Right forelimb (tissue), 1 donor: Measurements from ENCODE around the gene CHADL.
A peak's percentile ranks its signal among the peaks of the same experiment; 100 is the strongest.
"Not testable (repeated sequence)": the region's sequence is repeated elsewhere in the genome, so short reads cannot be mapped to it uniquely, and the experiment has no call there.

ENCODE experiments used
- DNase-seq: peaks from one replicate; pipeline ENCODE4 v3.0.0-alpha.2; 2018

The CHADL gene, protein sequence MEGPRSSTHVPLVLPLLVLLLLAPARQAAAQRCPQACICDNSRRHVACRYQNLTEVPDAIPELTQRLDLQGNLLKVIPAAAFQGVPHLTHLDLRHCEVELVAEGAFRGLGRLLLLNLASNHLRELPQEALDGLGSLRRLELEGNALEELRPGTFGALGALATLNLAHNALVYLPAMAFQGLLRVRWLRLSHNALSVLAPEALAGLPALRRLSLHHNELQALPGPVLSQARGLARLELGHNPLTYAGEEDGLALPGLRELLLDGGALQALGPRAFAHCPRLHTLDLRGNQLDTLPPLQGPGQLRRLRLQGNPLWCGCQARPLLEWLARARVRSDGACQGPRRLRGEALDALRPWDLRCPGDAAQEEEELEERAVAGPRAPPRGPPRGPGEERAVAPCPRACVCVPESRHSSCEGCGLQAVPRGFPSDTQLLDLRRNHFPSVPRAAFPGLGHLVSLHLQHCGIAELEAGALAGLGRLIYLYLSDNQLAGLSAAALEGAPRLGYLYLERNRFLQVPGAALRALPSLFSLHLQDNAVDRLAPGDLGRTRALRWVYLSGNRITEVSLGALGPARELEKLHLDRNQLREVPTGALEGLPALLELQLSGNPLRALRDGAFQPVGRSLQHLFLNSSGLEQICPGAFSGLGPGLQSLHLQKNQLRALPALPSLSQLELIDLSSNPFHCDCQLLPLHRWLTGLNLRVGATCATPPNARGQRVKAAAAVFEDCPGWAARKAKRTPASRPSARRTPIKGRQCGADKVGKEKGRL

DNA sequence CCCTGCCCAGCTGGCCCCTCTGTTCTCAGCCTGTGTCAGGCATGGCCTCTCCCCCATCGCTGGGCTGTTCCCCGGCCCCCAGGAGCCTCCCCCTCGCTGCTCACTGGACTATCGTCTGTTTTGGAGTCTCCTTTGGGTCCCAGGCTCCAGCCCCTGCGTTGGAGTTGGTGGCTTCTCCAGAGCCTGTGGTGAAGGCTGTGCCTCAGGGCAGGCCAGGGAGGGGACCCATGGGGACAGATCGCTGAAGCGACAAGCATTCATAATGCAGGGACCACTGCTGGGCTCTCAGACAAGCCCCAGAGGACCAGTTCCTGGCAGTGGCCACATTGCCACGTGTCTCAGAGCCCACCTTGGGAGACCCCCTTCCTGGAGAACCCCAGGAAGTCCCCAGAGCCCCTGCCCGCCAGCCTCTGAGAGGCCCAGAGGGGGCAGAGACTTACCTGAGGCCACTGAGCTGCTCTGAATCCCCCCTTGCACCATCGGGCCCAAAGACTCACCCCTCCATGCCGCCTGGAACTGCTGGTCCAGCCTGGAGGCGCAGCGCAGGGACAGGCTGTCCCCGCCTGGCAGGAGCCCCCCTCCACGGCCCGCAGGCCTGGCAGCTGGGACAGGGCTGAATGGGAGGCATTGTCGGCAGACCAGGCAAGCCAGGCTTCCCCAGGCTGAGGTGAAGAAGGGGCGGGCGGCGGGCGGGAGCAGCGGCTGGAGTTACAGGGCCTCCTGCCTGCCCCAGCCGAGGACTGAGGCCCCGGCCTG, at the start of gene CHADL:
Gene CHADL, minus strand, starts transcription at position 555 of the 756 bp plus-strand sequence. Its CDS starts 50 bp downstream, at position 505.
- DNase-seq, result peak; percentile 77

DNA sequence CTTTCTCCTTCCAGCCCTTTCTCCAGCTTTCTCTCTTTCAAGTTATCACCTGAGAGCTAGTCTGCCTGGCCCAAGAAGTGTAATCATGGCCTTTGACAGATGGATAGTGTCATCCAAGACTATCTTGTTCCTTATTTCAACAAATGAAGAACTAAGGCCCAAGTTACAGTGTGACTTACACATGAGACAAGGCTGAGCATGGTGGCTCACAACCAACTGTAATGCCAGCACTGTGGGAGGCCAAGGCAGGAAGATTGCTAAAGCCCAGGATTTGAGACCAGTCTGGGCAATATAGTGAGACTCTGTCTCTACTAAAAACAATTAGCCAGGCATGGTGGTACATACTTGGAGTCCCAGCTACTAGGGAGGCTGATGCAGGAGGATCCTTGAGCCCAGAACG, 48.9 kb upstream of the CHADL start:
- no peak for DNase-seq

DNA sequence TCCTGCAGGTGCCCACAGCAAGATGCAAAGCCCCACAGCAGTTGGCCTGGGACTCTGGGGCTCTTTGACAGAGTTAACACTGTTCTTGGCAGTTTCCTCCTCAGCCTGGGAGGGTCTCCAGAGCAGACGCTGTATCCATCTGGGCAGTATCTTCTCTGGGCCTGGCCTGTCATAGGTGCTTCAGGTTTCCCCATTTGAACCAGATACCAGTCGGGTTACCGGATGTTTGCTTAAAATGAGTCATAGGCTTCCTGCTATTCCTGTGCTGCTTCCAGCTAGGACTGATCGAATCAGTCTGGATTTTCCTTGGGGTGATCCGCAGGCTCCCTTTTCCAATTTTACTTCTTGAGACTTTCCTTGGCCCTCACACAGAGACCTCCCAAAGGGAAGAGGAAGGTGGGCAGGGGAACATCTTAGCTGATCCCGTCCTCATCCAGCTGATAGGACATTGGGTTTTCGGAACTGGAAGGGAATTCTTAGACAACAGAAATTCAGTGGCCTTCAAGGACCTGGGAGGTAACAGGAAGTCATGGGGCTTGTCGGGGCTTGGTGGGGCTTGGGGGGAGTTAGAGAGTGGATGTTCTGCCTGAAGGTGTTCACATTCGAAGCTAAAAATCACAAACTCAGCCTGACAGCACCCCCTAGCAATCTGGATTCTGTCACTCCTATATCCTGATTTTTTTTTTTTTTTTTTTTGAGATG, 47.7 kb upstream of the CHADL start:
- DNase-seq, result no peak

DNA sequence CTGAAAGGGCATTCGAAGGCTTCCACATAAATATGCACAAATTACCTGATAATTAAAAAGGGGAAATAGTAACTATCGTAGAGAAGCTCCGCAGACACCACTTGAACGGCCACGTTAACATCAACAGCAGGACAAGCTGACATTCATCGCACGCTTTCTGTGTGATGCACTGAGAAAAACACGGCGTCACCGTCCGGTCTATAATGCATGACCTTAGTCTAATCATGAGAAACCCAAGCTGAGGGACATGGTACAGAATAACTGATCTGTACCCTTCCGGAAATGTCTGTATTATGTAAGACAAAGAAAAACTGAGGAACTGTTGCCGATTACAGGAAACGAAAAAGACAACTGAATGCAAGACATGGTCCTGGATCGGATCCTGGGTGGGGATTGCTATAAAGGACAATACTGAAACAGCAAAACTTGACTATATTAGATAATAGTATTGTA, 45.9 kb upstream of the CHADL start:
- no peak for DNase-seq

DNA sequence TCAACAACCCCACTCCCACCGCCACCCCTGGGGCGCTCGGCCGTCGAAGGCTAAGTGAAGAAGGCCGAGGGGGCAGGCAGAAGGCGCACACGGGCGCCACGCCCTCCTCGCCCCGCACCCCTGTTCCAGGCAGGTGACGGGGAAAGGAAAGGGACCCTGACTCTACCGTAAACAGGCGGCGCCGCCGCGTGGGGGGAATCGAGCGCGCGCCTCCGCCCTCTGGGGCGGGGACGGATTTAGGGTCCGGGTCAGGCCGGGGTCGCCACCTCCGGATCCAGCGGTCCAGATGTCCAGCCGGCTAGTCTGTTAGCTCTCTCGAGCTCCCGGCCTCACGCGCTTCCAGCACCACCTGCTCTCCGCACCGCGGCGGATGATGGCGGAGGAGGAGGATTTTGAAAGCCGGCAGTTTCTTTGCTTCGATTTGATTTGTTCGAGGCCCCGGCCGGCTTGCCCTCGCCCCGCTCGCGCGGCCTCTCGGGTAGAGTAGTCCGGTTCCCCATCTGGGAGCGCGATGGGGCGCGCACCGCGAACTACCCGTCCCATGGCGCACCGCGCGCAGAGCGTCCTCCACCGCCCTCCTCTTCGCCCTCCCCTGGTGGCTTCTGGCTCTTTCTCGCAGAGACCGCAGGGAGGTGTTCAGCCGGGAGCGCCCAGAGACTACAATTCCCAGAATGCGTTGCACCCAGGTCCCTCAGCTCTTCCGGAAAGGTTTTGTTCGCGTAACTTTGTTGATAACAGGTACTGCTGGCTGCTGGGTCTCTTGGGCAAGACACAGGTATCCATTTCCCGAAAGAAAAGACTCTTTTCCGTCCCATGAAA, 45.3 kb upstream of the CHADL start, which contains the start of gene RANGAP1:
Gene RANGAP1, minus strand, starts transcription at position 368 of the 819 bp plus-strand sequence. CDS start 5,143 bp downstream, outside the sequence.
- DNase-seq, result peak; percentile 99

DNA sequence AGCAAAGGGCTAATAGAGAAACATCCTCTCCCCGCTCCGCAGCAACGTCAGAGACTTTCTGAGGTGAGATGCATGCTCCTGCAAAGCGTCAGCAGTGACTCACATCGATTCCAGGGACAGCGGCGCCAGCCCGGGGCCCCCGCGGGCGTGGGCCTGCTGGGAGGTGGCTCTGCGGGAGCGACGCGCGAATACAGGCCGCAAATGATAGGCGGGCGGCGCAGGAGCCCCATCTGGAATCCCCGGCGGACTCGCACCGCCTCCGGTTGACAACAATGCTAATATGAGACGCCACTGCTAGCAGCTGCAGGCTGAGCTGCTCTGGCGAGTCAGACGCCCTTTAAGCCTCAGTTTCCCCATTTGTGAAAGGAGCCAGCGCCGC, 44.7 kb upstream of the CHADL start:
- peak; percentile 59 for DNase-seq

DNA sequence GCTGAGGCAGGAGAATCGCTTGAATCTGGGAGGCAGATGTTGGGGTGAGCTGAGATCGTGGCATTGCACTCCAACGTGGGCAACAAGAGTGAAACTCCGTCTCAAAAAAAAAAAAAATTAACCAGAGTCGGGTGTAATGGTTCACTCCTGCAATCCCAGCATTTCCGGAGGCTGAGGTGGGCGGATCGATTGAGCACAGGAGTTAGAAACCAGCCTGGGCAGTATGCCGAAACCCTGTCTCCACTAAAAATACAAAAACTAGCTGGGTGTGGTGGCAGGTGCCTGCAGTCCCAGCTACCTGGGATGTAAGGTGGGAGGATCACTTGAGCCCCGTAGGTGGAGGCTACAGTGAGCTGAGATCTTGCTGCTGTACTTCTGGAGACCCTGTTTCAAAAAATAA, 43.7 kb upstream of the CHADL start:
- no peak for DNase-seq

DNA sequence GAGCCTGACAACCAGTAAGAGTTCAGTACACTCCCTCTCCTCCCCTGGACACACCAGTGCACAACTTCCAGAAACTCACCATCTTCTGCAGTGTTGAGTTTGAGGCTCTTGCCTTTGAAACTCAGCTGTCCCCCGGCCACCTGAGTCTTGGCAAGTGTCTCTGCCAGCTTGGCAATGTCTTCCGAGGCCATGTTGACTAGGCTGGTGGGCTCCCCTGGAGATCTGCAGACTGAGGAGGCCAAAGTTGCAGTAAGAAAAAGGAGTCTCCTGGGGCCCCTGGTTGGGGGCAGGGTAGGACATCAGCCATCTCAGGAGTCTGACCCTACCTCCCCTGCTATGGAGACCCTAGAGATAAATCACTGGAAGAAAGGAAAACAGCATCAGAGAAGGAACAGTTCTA, 40.1 kb upstream of the CHADL start:
- no peak for DNase-seq

DNA sequence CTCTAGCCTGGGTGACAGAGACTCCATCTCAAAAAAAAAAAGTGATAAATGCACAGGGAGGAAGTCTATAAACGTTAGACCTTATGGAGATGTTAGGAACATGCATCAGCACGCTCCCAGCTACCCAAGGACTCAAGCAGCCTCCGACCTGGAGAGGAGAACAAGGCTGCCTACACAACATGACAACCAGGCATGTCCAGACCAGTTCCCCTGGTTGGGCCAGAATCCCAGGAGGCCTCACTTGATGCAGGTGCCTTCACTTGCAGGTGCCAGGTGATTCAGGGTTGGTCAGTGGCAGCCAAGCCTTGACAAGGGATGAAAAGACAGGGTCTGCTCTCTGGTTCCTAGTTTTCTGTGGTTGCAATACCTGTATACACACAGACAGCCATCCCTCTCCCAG, 39.3 kb upstream of the CHADL start:
- DNase-seq, result no peak

DNA sequence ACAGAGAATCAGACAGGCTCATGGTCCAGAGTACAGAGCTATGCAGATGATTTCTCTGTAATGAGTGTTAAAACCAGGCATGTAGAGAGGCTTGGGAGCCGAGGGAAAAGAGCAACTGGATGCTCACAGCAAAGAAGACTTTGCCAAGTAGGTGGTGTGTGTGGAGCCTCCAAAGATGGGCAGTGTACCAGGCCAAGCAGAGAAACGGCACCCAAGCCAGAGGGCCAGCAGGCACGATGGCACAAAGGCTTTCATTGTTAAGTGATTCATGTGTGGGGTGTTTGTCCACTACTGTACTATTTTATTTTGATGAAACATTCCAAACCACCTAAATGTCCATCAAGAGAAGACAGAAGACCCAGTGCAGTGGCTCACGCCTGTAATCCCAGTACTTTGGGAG, 34.1 kb upstream of the CHADL start:
- no peak for DNase-seq

DNA sequence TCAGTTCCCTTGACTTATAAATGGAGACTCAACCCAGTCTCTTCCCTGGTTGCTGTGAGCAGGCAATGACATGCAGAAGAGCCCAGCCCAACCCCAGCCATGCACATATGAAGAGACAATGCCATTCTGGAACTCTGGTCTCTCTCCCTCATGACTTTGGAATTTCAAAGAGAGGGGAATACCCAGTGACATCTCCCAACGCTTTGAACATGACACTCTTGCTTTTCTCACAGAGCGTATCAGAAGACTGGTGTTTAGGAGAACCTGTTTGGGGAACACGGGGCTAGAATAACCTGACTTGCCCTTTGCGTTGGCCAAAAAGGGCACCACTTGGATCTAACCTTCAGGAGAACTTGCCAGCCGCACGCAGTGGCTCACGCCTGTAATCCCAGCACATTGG, 32.4 kb upstream of the CHADL start:
- DNase-seq, result no peak

DNA sequence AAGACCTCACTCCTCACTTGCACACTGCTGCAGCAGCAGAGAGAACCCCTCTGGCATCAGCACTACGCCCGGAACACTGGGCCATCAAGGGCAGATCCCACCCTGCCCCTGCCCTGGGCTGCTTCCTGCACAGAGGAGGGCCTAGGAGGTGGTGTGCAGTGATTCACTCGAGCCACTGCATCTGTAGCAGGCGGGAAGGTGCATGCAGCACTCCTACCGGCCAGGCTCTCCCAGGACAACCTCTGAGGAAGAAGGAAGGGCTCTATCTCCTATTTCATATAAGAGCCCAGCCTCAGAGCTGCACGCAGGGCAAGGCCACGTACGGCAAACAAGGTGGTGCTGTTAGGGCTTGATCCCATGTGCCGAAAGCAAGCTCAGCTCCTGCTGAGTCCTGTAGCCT, 31.1 kb upstream of the CHADL start:
- no peak for DNase-seq

DNA sequence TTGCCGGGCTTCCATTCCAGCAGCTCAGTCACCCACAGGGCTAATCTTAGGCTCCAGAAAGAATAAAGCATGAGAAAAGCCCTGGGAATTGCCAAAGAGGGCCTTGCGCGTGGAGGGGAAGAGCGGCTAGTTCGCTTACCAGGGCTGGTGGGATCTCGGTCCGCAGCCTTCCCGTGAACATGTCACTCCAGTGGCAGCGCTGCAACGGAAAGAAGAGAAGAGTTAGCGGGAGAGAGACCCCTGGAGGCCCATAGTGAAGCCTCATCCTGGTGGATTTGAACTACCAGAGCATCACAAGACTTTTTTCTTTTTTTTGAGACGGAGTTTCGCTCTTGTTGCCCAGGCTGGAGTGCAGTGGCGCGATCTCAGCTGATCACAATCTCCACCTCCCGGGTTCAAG, 27.2 kb upstream of the CHADL start:
- no peak for DNase-seq

DNA sequence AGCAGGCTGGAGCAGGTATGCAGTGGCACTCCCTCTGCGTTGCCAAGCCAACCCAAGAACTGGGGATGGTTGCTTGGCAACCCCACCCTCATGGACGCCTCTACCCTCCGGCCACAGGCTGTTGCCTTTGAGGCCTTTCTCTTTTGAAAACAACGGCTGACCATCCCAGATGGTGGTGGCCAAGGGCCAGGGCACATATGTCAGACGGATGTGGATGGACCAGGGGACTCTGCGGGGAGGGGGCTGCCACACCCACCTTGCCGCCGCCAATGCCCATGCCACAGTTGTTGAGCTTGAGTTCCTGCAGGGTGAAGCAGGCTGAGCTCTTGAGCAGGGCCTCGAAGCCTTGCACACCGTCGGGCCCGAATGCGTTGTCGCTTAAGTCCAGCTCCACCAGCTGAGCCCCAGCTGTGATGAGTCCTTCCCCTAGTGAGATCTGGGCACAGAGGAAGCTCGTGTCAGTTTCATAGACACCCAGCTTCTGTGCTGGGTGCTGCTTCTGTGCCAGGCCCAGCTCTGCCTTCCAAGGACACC, 23.7 kb upstream of the CHADL start:
- no peak for DNase-seq

DNA sequence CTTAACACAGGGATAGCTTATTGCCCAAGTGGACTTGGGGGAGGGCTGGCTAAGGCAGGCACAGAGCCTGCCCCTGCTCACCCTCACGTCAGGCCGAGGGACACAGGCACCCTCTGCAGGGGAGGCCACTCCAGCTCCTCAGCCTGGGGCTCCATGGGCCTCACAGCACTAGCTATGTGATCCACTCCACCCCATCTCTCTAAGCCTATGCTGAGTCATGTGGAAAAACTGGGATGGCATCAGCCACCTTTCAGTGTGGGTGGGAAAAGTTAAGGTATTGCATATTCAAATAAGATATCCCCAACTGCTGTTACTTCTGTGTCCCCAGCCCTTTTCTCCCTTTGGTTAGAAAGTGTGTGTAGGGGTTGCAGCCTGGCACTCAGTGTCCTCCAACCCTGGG, 23.0 kb upstream of the CHADL start:
- DNase-seq, result no peak

DNA sequence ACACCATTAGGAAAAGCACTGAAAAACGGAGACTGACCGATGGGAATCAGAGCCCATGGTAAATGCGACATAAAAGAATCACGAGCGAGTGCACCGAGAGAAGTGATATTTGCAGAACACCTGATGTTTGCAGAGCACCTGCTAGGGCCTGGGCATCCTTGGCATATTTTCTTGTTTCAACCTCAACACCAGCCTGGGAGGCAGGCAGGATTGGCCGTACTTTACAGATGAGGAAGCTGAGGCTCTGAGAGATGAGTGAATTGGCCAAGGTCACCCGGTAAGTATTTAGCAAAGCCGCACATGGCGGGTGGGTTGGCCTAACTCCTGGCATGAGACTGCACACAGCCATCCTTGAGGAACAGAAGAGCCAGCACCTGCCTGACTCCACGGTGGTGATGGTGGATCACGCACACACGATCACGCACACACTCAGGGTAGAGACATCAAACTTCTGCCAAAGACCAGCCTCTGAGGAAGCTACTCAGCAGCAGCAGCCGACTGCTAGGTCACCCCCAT, 21.6 kb upstream of the CHADL start:
- no peak for DNase-seq

DNA sequence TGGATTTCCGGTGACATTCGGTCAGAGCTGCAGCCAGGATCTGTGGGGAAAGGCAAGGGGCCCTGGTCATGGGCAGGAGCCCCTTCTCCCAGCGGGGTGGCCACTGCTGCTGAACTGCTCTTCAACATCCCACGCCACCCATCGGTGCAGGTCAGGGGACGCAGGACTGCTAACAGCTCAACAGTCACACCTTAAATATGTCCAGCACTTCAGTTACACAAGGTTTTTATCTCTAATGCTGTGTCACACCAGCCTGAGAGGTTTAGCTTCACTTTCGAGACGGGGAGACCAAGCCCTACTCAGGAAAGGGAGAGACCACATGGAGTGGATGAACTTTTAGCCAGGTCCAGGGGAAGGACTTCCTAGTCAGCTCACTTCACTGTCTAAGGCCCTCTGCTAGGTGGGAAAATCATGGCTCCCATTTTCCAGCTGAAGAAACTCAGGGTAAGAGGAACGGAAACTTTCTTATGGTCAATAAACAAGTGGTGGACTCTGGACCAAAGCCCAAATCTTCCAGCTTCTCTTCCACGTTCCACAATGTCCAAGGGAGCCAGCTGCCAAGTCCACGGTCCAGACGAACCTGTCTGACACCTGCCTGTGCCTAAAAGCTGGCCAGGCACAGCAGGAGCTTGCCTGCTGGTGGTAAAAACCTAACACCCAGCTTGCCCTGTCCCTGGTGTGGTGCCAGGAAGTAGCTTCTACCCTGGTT, 21.0 kb upstream of the CHADL start:
- DNase-seq, result no peak

DNA sequence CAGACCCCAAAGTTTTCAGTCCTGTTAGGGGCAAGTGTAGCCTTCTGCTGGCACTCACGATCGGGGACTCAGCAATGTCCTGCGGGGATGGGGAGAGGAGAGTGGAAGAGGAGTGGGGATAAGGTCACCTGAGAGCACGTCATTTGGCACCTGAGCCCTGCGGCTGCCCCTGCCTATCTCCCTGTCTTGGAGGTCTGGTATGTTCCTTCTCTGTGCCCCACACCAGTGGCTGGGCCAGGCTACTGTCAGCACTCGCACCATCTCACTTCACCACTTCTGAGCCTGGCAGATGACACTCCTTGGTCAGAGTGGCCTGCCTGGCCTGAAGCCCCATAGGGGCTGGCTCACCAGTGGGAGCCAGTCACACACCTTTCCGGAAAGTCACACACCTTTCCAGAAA, 20.1 kb upstream of the CHADL start:
- no peak for DNase-seq

DNA sequence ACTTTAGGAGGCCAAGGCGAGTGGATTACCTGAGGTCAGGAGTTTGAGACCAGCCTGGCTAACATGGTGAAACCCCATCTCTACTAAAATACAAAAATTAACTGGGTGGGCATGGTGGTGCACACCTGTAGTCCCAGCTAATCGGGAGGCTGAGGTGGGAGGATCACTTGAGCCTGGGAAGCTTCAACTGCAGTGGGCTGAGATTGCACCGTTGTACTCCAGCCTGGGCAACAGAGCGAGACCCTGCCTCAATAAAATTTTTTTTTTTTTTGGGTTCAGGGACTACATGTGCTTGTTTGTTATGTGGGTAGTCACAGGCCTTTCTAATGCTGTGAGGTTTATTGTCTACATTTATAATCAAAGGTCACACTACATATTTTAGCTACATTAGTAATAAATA, 19.0 kb upstream of the CHADL start:
- not testable (repeated sequence) for DNase-seq

DNA sequence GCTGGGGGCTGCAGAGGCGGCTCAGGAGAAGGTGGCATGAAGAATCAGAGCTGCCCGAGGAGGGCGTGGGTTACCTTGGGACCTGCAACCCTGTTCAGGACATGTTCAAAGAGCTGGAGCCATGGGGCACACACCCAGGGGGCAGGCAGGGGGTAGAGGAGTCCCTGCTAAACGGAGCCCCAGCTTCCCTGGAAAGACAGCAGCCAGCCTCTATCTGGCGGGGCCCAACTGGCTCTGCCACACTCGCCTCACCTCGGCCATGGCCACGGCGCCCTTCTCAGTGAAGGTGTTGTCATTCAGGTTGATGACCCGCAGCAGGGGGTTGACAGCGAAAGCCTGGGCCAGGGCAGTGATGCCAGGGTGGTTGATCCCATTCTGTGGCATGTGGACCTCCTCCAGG, 17.0 kb upstream of the CHADL start:
- DNase-seq, result no peak
